ENCODE measurements around the gene MBD3L2B. TPM values are rescaled to one million over a fixed set of nuclear protein-coding genes. Genes with fewer than 3 reads are reported as not detected.

The MBD3L2B gene
- total RNA-seq, 1 experiment from 2014 or later, result not detected

GRCh38 chr19:7068599-7068998 lies 47.4 kb upstream of the MBD3L2B start:
- ChIA-PET CTCF (interaction anchor here (0.5 to 1.5 kb wide), 6 partner anchors 31 to 720 kb away, joined by 3 to 11 read pairs (median 5); a partner anchor contains a TSS), POLR2A (interaction anchor here (0.6 to 0.7 kb wide), 2 partner anchors 31 to 105 kb away, joined by 3 to 4 read pairs; no protein-coding TSS in a partner anchor)
- Mint-ChIP-seq H3K36me3 (peaks cover 23% of the 10 kb centered on the region), H3K4me1 (no peaks in the 10 kb centered on the region), H3K27ac (no peak overlapping the region), H3K27me3 (ENCODE audit: low read depth) (no peaks in the 10 kb centered on the region), H3K4me3 (peak overlapping the region; percentile 94), H3K9me3 (peaks cover 41% of the 10 kb centered on the region)
- DNase-seq (ENCODE audit: low spot score) (no peak), ATAC-seq (no peak)
- TF ChIP-seq CBFB (CRISPR knock-in tag; IDR thresholded peaks at IDR 0.05; ENCODE audit: low read depth) (no peak), MYBL2 (CRISPR knock-in tag; IDR thresholded peaks at IDR 0.05) (no peak), CTCF (IDR thresholded peaks at IDR 0.05) (no peak), FOXK1 (CRISPR knock-in tag; IDR thresholded peaks at IDR 0.05) (no peak), ZBTB21 (CRISPR knock-in tag; IDR thresholded peaks at IDR 0.05; ENCODE audit: borderline replicate concordance) (no peak), ZNF317 (CRISPR knock-in tag; IDR thresholded peaks at IDR 0.05; ENCODE audit: borderline replicate concordance, low read depth) (no peak), IRF2 (CRISPR knock-in tag; IDR thresholded peaks at IDR 0.05; ENCODE audit: borderline replicate concordance, low read depth) (no peak), NFATC4 (CRISPR knock-in tag; IDR thresholded peaks at IDR 0.05) (no peak), TCF7 (CRISPR knock-in tag; IDR thresholded peaks at IDR 0.05; ENCODE audit: low read depth) (no peak), AR (CRISPR knock-in tag; IDR thresholded peaks at IDR 0.05) (no peak), PRDM15 (CRISPR knock-in tag; IDR thresholded peaks at IDR 0.05) (no peak)

- Mint-ChIP-seq H3K27me3 (ENCODE audit: low read depth) (no peaks in the 10 kb centered on the region), H3K4me1 (no peaks in the 10 kb centered on the region), H3K36me3 (peaks cover 21% of the 10 kb centered on the region), H3K4me3 (no peak overlapping the region), H3K27ac (no peak overlapping the region), H3K9me3 (peaks cover 45% of the 10 kb centered on the region)
- POLR2A ChIA-PET, result no interaction called here
- TF ChIP-seq NR1H2 (CRISPR knock-in tag; IDR thresholded peaks at IDR 0.05) (no peak), JUN (CRISPR knock-in tag; IDR thresholded peaks at IDR 0.05) (no peak), NFYB (CRISPR knock-in tag; conservative IDR thresholded peaks at IDR 0.05; ENCODE audit: low read depth) (no peak), ZNF138 (CRISPR knock-in tag; conservative IDR thresholded peaks at IDR 0.05) (no peak), ERG (CRISPR knock-in tag; IDR thresholded peaks at IDR 0.05) (no peak), NFE2L1 (CRISPR knock-in tag; IDR thresholded peaks at IDR 0.05) (no peak), NR2C2 (CRISPR knock-in tag; IDR thresholded peaks at IDR 0.05) (no peak), ATF6 (CRISPR knock-in tag; IDR thresholded peaks at IDR 0.05) (no peak), EMX1 (CRISPR knock-in tag; IDR thresholded peaks at IDR 0.05) (no peak), ZBTB43 (CRISPR knock-in tag; IDR thresholded peaks at IDR 0.05) (no peak), FOXJ3 (CRISPR knock-in tag; IDR thresholded peaks at IDR 0.05; ENCODE audit: borderline replicate concordance) (no peak)
- no peak for ATAC-seq
- CTCF ChIA-PET, result interaction anchor here (0.6 to 0.8 kb wide), 2 partner anchors 55 to 340 kb away, joined by 3 read pairs; no protein-coding TSS in a partner anchor
- no peak for DNase-seq (ENCODE audit: low spot score)
Observed at GRCh38 chr19:7067716-7068115, 46.5 kb upstream of the MBD3L2B start.
